Activated CD4-positive, alpha-beta memory T cell treated with anti-CD3 and anti-CD28 coated beads for 36 hours (primary cell): ENCODE results near the gene SMARCD3. TPM values are rescaled to one million over a fixed set of nuclear protein-coding genes. Genes with fewer than 3 reads are reported as not detected.
A peak's percentile ranks its signal among the peaks of the same experiment; 100 is the strongest.

Source experiments
- CTCF ChIA-PET: fragments of 350-600 bp; sonication (Branson Sonifier 250); formaldehyde crosslinking; loops from one replicate; lab custom pipeline; 2021; ENCODE audit warnings: antibody characterized with exemption, inconsistent platforms; lab: Charles Lee
- POLR2A ChIA-PET: fragments of 350-600 bp; sonication (Branson Sonifier 250); formaldehyde crosslinking; loops from one replicate; lab custom pipeline; 2021; ENCODE audit warnings: antibody characterized with exemption; lab: Charles Lee
- DNase-seq: peaks from one replicate; pipeline ENCODE4 v3.0.0-alpha.2; 2020
- H3K27ac Mint-ChIP-seq: one replicate; pipeline ENCODE4 v1.8.0; 2021; ENCODE audit warnings: mixed read lengths
- H3K27me3 Mint-ChIP-seq: one replicate; pipeline ENCODE4 v1.8.0; 2021; ENCODE audit warnings: mixed read lengths
- H3K36me3 Mint-ChIP-seq: one replicate; pipeline ENCODE4 v1.8.0; 2021; ENCODE audit warnings: mixed read lengths
- H3K4me1 Mint-ChIP-seq: one replicate; pipeline ENCODE4 v1.8.0; 2021; ENCODE audit warnings: low read depth, mixed read lengths
- H3K4me3 Mint-ChIP-seq: one replicate; pipeline ENCODE4 v1.8.0; 2021; ENCODE audit warnings: mild to moderate bottlenecking, mixed read lengths
- H3K9me3 Mint-ChIP-seq: one replicate; pipeline ENCODE4 v1.8.0; 2021; ENCODE audit warnings: mixed read lengths
- intact Hi-C: fragments of 100-400 bp; cut with micrococcal nuclease; formaldehyde crosslinking; loops from one replicate; pipeline ENCODE4 v1.15.1; 2023
- total RNA-seq, 2 experiments: library from RNA; stranded (reverse); gene quantifications; one replicate each; pipeline ENCODE4 v1.2.3, GENCODE V29; 2021

Gene SMARCD3
- 1 to 10 TPM; 4.4 to 5.5 TPM for total RNA-seq

DNA sequence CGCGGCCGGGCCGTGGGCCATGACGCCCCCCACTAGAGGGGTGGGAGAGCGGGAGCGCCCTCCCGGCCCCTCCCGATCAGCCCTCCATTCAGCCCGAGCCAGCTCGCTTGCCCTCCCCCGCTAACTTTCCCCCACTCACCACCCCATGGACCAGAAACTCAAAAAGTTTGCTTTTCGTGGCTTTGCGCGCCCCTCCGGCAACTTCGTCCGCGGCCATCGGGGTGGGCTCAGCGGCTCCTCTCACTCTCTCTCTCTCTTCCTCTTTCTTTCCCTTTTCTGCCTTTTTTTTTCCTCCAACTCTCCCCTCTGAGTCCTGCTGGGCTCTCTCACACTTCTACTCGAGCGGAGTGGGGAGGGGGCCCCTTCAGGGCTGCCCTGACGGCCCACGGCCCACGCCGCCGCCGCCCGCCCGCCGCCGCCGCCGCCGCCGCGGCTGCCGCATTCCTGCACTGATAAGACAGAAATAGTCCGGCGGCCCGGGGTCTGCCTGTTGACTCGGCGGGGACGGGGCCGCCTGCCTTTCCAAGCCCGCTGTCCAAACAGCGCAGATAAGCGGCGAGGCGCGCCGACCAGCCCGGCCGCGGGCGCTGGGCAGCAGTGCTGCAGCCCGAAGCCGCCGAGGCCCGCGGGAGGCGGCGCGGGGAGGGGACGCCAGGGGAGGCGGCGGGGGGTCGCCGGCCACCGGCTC, at the start of gene SMARCD3:
Gene SMARCD3, minus strand, starts transcription at position 349 of the 688 bp plus-strand sequence. Its CDS starts 132 bp downstream, at position 217.
- intact Hi-C loops = no loop called here
- Mint-ChIP-seq H3K4me1 (peaks cover 36% of the 10 kb centered on the region), H3K27ac (no peak within 1 kb of the TSS), H3K27me3 (peaks cover 58% of the 10 kb centered on the region), H3K4me3 (peak within 1 kb of the TSS; percentile 55), H3K36me3 (no peaks in the 10 kb centered on the region), H3K9me3 (no peaks in the 10 kb centered on the region)
- ChIA-PET POLR2A (interaction anchor here (1.7 kb wide), 1 partner anchor 21 kb away, joined by 4 read pairs; the partner anchor contains the start of gene ABCF2), CTCF (interaction anchor here (1.3 kb wide), 2 partner anchors 55 to 104 kb away, joined by 3 to 4 read pairs; no protein-coding TSS in a partner anchor)
- no peak for DNase-seq

DNA sequence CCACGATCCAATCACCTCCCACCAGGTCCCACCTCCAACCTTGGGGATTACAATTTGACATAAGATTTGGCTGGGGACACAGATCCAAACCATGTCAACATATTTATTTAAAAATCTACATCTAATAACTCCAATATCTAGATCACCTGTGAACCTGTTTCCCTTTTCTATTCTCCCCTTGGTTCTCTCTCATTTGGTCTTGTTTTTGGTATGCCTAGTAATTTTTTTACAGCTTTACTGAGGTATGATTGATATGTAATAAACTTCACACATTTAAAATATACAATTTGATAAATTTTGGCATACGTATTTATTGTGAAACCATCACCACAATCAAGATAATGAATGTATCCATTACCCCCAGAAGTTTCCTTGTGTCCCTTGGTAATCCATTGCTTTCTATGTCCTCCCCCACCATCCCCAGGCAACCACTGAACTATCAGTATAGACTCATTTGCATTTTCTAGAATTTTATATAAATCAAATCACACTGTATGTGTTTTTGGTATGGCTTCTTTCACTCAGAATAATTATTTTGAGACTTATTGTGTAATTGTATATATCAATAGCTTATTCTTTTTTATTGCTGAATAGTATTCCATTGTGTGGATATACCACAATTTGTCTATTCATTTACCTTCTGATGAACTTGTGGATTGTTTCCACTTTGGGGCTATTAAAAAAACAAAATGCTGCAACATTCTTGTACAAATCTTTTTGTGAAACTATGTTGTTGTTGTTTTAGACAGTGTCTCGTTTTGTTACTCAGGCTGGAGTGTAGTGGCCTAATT, 47.9 kb upstream of the SMARCD3 start:
- Mint-ChIP-seq H3K9me3 (peaks cover 3% of the 10 kb centered on the region), H3K4me3 (no peak overlapping the region), H3K36me3 (no peaks in the 10 kb centered on the region), H3K27me3 (peaks cover 7% of the 10 kb centered on the region), H3K4me1 (no peaks in the 10 kb centered on the region), H3K27ac (no peak overlapping the region)
- no peak for DNase-seq
- intact Hi-C loops = no loop called here
- CTCF ChIA-PET = interaction anchor here (0.5 to 0.6 kb wide), 2 partner anchors 101 to 522 kb away, joined by 3 read pairs; no protein-coding TSS in a partner anchor
- POLR2A ChIA-PET = no interaction called here

DNA sequence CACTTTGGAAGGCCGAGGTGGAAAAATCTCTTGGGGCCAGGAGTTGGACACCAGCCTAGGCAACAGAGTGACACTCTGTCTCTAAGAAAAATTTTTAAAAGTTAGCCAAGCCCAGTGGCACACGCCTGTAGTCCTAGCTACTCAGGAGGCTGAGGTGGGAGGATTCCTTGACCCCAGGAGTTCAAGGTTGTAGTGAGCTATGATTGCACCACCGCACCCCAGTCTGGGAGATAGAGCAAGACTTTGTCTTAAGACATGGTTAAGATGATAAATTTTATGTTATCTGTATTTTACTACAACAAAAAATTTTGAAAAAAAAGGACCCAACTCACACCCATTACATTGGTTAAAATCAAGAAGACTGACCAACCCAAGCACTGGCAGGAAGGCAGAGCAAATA, 44.4 kb upstream of the SMARCD3 start:
- no peaks in the 10 kb centered on the region for H3K4me1 Mint-ChIP-seq
- H3K27ac Mint-ChIP-seq = no peak overlapping the region
- POLR2A ChIA-PET = interaction anchor here (0.6 kb wide), 1 partner anchor 201 kb away, joined by 3 read pairs; no protein-coding TSS in a partner anchor
- no peaks in the 10 kb centered on the region for H3K27me3 Mint-ChIP-seq
- no peak for DNase-seq
- H3K4me3 Mint-ChIP-seq = no peak overlapping the region
- CTCF ChIA-PET = no interaction called here
- intact Hi-C loops = no loop called here
- H3K9me3 Mint-ChIP-seq = peaks cover 3% of the 10 kb centered on the region
- H3K36me3 Mint-ChIP-seq = no peaks in the 10 kb centered on the region

DNA sequence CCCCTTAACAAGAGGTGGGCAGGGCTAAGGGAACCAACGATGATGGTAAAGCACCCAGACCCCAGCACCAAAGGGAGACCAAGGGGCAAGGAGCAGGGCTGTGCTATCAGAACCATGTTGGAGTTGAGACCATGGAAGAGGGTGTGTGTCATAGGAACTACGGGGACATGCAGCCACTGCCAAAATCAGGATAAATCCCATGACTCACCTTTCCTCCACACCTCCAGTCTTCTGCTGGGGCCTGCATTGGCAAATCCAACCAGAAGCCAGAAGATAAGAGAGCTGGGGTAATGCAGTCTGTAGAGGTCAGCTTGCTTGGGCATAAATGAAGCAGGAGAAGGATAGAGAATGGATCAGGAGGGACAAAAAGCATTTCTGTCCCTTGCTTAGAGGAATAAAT, 42.7 kb upstream of the SMARCD3 start:
- no peaks in the 10 kb centered on the region for H3K9me3 Mint-ChIP-seq
- H3K36me3 Mint-ChIP-seq = no peaks in the 10 kb centered on the region
- peaks cover 2% of the 10 kb centered on the region for H3K4me1 Mint-ChIP-seq
- POLR2A ChIA-PET = interaction anchor here (0.6 kb wide), 1 partner anchor 28 kb away, joined by 3 read pairs; no protein-coding TSS in a partner anchor
- intact Hi-C loops = no loop called here
- H3K4me3 Mint-ChIP-seq = no peak overlapping the region
- no peak for DNase-seq
- H3K27ac Mint-ChIP-seq = no peak overlapping the region
- CTCF ChIA-PET = no interaction called here
- H3K27me3 Mint-ChIP-seq = no peaks in the 10 kb centered on the region

DNA sequence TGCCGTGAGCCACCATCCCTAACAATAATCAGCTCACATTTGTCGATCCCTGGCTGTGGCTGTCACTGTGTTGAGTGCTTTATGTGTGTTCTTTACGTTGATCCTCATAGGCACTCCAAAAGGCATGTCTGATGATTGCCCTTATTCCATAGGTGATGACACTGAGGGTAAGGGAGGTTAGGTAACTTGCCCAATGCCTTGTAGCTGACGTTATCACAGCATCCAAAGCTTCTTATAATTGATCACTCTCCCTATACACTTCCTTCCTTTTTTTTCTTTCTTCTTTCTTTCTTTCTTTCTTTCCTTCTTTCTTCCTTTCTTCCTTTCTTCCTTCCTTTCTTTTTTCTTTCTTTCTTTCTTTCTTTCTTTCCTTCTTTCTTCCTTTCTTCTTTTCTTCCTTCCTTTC, 41.9 kb upstream of the SMARCD3 start:
- H3K27me3 Mint-ChIP-seq = no peaks in the 10 kb centered on the region
- intact Hi-C loops = no loop called here
- DNase-seq = no peak
- H3K36me3 Mint-ChIP-seq = no peaks in the 10 kb centered on the region
- ChIA-PET POLR2A (no interaction called here), CTCF (interaction anchor here (0.6 kb wide), 1 partner anchor 26 kb away, joined by 3 read pairs; no protein-coding TSS in a partner anchor)
- H3K4me3 Mint-ChIP-seq = no peak overlapping the region
- no peaks in the 10 kb centered on the region for H3K9me3 Mint-ChIP-seq
- H3K4me1 Mint-ChIP-seq = peaks cover 4% of the 10 kb centered on the region
- no peak overlapping the region for H3K27ac Mint-ChIP-seq

DNA sequence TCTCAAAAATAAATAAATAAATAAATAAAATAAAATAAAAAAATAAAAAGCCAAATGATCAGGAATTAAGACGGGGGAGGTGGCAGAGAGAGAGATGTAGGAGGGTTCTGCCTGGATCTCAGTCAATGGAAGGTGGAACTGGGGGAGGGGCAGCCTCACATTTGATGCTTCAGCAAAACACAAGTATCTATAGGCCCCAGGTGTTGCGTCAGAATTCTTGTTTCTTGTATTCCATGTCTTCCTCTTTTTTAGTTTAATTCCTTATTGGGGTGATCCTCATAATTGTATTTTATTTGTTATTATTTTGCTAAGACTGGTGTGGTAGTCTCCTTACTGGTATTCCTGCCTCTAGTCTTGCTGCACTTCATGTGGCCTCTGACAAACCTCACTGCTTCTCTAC, 41.4 kb upstream of the SMARCD3 start:
- intact Hi-C loops = no loop called here
- no peak overlapping the region for H3K4me3 Mint-ChIP-seq
- H3K9me3 Mint-ChIP-seq = no peaks in the 10 kb centered on the region
- H3K36me3 Mint-ChIP-seq = no peaks in the 10 kb centered on the region
- H3K27ac Mint-ChIP-seq = no peak overlapping the region
- ChIA-PET POLR2A (no interaction called here), CTCF (no interaction called here)
- no peak for DNase-seq
- H3K27me3 Mint-ChIP-seq = no peaks in the 10 kb centered on the region
- H3K4me1 Mint-ChIP-seq = peaks cover 4% of the 10 kb centered on the region

DNA sequence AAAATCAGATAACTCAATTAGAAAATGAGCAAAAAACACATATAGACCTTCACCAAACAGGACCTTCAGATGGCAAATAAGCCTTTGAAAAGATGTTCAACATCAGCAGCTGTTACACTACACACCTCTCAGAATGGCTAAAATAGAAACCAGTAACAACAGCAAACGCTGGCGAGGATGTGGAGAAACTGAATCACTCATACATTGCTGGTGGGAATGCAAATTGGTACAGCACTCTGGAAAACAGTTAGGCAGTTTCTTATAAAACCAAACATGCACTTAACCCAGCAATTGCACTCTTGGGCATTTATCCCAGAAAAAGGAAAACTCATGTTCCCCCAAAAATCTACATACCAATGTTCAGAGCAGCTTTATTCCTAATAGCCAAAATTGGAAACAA, 37.7 kb upstream of the SMARCD3 start:
- no peaks in the 10 kb centered on the region for H3K36me3 Mint-ChIP-seq
- intact Hi-C loops = no loop called here
- POLR2A ChIA-PET = interaction anchor here (0.6 kb wide), 1 partner anchor 11 kb away, joined by 5 read pairs; no protein-coding TSS in a partner anchor
- peak; percentile 59 for DNase-seq
- peaks cover 4% of the 10 kb centered on the region for H3K9me3 Mint-ChIP-seq
- H3K27ac Mint-ChIP-seq = no peak overlapping the region
- H3K4me1 Mint-ChIP-seq = peaks cover 4% of the 10 kb centered on the region
- H3K4me3 Mint-ChIP-seq = no peak overlapping the region
- CTCF ChIA-PET = interaction anchor here (1.1 to 1.2 kb wide), 3 partner anchors 25 to 42 kb away, joined by 3 to 4 read pairs (median 3); no protein-coding TSS in a partner anchor
- peaks cover 6% of the 10 kb centered on the region for H3K27me3 Mint-ChIP-seq

DNA sequence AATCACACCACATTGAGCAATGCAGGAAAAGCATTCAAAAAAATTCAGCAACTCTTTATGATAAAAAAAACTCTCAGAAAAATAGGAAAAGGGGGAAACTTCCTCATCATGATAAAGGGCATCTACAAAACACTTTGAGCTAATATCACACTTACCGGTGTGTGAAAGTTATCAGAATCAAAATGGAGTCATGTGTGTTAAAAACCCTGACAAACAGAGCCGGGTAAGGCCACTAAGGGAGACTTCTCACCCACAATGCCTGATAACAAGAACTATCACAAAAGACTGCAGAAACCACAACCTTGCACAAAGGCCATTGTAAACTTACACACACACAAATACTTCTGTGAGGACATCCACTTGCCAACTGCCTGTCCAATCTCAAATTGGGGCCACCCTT, 34.8 kb upstream of the SMARCD3 start:
- Mint-ChIP-seq H3K36me3 (no peaks in the 10 kb centered on the region), H3K27ac (no peak overlapping the region), H3K4me1 (peaks cover 4% of the 10 kb centered on the region), H3K27me3 (peaks cover 8% of the 10 kb centered on the region), H3K4me3 (no peak overlapping the region), H3K9me3 (peaks cover 4% of the 10 kb centered on the region)
- ChIA-PET CTCF (no interaction called here), POLR2A (no interaction called here)
- DNase-seq = no peak
- intact Hi-C loops = no loop called here

DNA sequence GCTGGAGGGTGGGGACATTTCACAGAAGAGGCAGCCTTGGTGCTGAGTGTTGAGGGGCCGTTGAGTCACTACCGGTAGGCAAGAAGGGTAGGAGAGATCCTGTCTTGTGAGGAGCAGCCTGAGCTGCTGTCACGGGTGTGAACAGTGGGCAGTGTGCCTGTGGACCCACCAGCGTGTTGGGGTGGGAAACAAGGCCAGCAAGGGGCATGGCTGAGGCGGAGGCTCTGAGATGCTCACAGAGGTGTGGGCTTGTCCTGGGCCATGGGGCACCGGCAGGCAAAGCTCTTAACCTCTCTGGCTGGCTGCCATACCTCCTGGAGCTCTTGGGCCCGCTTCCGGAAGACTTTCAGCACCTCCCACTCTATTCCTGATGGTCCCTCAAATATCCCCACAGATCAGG, 33.6 kb upstream of the SMARCD3 start:
- POLR2A ChIA-PET = no interaction called here
- Mint-ChIP-seq H3K4me1 (peaks cover 10% of the 10 kb centered on the region), H3K4me3 (no peak overlapping the region), H3K27ac (no peak overlapping the region), H3K36me3 (no peaks in the 10 kb centered on the region), H3K9me3 (peaks cover 4% of the 10 kb centered on the region), H3K27me3 (peaks cover 8% of the 10 kb centered on the region)
- CTCF ChIA-PET = no interaction called here
- DNase-seq = no peak
- intact Hi-C loops = no loop called here

DNA sequence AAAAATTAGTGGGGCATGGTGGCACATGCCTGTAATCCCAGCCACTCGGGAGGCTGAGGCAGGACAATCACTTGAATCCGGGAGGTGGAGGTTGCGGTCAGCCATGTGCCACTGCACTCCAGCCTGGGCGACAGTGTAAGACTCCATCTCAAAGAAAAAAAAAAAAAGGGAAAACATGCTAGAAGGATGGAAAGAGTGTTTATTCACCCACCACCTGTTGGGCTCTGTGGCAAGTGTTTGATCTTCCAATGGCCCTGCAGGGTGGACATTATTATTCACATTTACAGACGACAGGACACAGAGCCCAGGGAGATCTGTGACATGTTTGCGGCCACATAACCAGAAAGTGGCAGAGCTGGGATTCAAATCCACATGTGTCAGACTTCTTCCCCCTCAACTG, 33.2 kb upstream of the SMARCD3 start:
- CTCF ChIA-PET = no interaction called here
- intact Hi-C loops = no loop called here
- DNase-seq = no peak
- no peaks in the 10 kb centered on the region for H3K36me3 Mint-ChIP-seq
- peaks cover 11% of the 10 kb centered on the region for H3K4me1 Mint-ChIP-seq
- POLR2A ChIA-PET = no interaction called here
- no peak overlapping the region for H3K4me3 Mint-ChIP-seq
- peaks cover 4% of the 10 kb centered on the region for H3K9me3 Mint-ChIP-seq
- peaks cover 8% of the 10 kb centered on the region for H3K27me3 Mint-ChIP-seq
- H3K27ac Mint-ChIP-seq = no peak overlapping the region

DNA sequence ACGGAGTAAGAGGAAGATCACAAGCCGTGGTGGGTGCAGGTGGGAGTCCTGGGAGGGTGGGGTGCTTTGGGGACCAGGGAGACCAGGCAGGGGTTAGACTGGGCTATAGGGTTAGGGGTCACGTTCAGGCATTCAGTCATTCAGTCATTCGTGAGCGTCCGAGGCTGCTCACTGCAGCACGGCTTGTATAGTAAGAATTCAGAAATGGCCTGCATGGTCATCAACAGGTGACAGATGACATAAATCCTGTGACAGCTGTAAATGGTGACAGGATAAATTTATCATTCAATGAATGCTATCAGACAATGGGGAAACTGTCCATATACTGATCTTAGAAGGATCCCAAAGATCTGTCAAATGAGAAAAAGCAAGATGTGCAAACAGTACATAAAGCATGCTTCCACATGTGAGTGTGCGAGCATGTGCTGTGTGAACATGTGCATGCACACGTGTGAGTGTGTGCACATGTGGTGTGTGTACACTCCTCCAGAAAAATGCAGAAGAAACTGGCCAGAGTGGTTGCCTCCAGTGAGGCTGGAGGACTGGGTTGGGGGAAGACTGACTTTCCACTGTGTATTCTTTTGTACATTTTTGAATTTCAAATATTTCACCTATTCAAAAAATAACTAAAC, 32.0 kb upstream of the SMARCD3 start:
- ChIA-PET CTCF (no interaction called here), POLR2A (no interaction called here)
- no peak for DNase-seq
- Mint-ChIP-seq H3K36me3 (no peaks in the 10 kb centered on the region), H3K4me3 (no peak overlapping the region), H3K27me3 (peaks cover 8% of the 10 kb centered on the region), H3K27ac (no peak overlapping the region), H3K9me3 (peaks cover 4% of the 10 kb centered on the region), H3K4me1 (peaks cover 13% of the 10 kb centered on the region)
- intact Hi-C loops = no loop called here

DNA sequence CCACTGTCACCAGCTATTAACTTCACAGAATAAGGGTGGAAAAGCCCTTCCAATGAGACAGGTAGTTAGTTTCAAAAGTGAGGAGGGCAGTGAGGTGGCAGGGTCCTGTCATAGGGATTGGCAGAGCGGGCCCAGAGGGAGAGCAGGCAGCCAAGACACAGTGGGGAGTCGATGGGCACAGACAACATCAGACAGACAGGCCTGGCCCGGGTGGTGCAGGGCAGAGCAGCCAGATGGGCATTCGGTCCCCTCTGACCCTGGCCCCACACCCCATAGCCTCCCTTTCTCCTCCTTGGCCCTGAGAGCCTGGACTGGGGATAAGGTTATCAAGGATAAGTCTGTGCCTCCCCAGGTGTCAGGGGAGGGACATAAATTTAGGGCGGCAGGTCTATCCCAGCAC, 31.4 kb upstream of the SMARCD3 start:
- H3K4me1 Mint-ChIP-seq = peaks cover 13% of the 10 kb centered on the region
- H3K27me3 Mint-ChIP-seq = peaks cover 8% of the 10 kb centered on the region
- intact Hi-C loops = no loop called here
- H3K4me3 Mint-ChIP-seq = no peak overlapping the region
- no peaks in the 10 kb centered on the region for H3K36me3 Mint-ChIP-seq
- POLR2A ChIA-PET = interaction anchor here (1.1 kb wide), 1 partner anchor 88 kb away, joined by 4 read pairs; no protein-coding TSS in a partner anchor
- DNase-seq = no peak
- CTCF ChIA-PET = interaction anchor here (0.9 kb wide), 1 partner anchor 168 kb away, joined by 3 read pairs; no protein-coding TSS in a partner anchor
- no peak overlapping the region for H3K27ac Mint-ChIP-seq
- peaks cover 4% of the 10 kb centered on the region for H3K9me3 Mint-ChIP-seq
